Upper lobe of left lung (tissue), 6 donors: Measurements from ENCODE around the gene UBD. TPM values are rescaled to one million over a fixed set of nuclear protein-coding genes. Genes with fewer than 3 reads are reported as not detected.

ENCODE experiments used
- ATAC-seq, 2 donors: fragments of 200-7000 bp; cut with Tn5 transposase; one replicate each; pipeline ENCODE4 v1.9.1; 2022; ENCODE audit warnings: mild to moderate bottlenecking in 2 of 2, moderate library complexity in 2 of 2; ENCODE audit not compliant: low FRiP score in 2 of 2
- DNase-seq, 2 donors: peaks; one replicate each; pipeline ENCODE4 v3.0.0-alpha.2; 2019 to 2020
- H3K27ac ChIP-seq, 4 donors: fragments of 200-600 bp; sonication (generic); one replicate each; pipeline ENCODE4 v1.5.1; 2016 to 2019
- H3K27me3 ChIP-seq, 4 donors: fragments of 200-600 bp; sonication (generic); one replicate each; pipeline ENCODE4 v1.5.1; 2017 to 2019
- H3K36me3 ChIP-seq, 4 donors: fragments of 200-600 bp; sonication (generic); one replicate each; pipeline ENCODE4 v1.5.1; 2016 to 2019
- H3K4me1 ChIP-seq, 4 donors: fragments of 200-600 bp; sonication (generic); one replicate each; pipeline ENCODE4 v1.5.1; 2018 to 2019
- H3K4me3 ChIP-seq, 4 donors: fragments of 200-600 bp; sonication (generic); one replicate each; pipeline ENCODE4 v1.5.1; 2017 to 2019; ENCODE audit warnings: mild to moderate bottlenecking in 2 of 4, moderate library complexity in 1 of 4
- H3K9me3 ChIP-seq, 4 donors: fragments of 200-600 bp; sonication (generic); one replicate each; pipeline ENCODE4 v1.5.1; 2018 to 2019
- CTCF ChIP-seq, 6 experiments: fragments of 450-650 bp in 4 of 6; fragments of 200-600 bp in 2 of 6; sonication (generic) in 2 of 6; IDR thresholded peaks; one replicate each; pipeline ENCODE4 v1.5.1; 2016 to 2019; ENCODE audit warnings: antibody characterized with exemption in 6 of 6
- EP300 ChIP-seq, 4 donors: sonication (generic); formaldehyde crosslinking; IDR thresholded peaks; one replicate each; pipeline ENCODE4 v1.5.1; 2017; ENCODE audit warnings: antibody characterized with exemption in 4 of 4, control low read depth in 2 of 4
- POLR2A ChIP-seq, 4 donors: fragments of 450-650 bp; IDR thresholded peaks; one replicate each; pipeline ENCODE4 v1.5.1; 2016 to 2017; ENCODE audit warnings: antibody characterized with exemption in 4 of 4, mild to moderate bottlenecking in 2 of 4
- POLR2AphosphoS5 ChIP-seq, 2 donors: sonication (generic); formaldehyde crosslinking; IDR thresholded peaks; one replicate each; pipeline ENCODE4 v1.5.1; 2017; ENCODE audit warnings: antibody characterized with exemption in 2 of 2
- WGBS, 2 donors: methylation state at CpG; one replicate each; pipeline ENCODE4 v1.1.5; 2017 to 2018; 5-methylcytosine and 5-hydroxymethylcytosine counted together
- total RNA-seq, 6 donors: library from RNA; depleted of rRNA in 4 of 6; stranded (reverse); fragments of >200 nt in 4 of 6; gene quantifications; one replicate each; pipeline versions ENCODE4 v1.1.0 to v1.2.1, GENCODE V29; 2016 to 2021
- donor health status: DM: no; HTN: no; CAD: no; lungs with moderate emphysema.
- donor health status: DM: no; HTN: yes; CAD: no; lungs with severe emphysema.

Gene UBD
- total RNA-seq, 6 donors from 2014 or later = 0.76 to 3.6 (median 1.6) TPM; not detected in 2

- DNase-seq (no peak), ATAC-seq (no peak)
- WGBS, 2 donors = 70 to 81% methylated on average over 2 of the region's 2 CpGs
- no peak overlapping the region for H3K27ac ChIP-seq
- no peaks in the 10 kb centered on the region for H3K36me3 ChIP-seq
- no peaks in the 10 kb centered on the region for H3K9me3 ChIP-seq
- H3K4me3 ChIP-seq = no peak overlapping the region
- H3K4me1 ChIP-seq = no peaks in the 10 kb centered on the region
- TF ChIP-seq EP300 (IDR thresholded peaks at IDR 0.05) (no peak), POLR2AphosphoS5 (IDR thresholded peaks at IDR 0.05) (no peak), POLR2A (IDR thresholded peaks at IDR 0.05) (no peak), CTCF (IDR thresholded peaks at IDR 0.05) (no peak)
- no peaks in the 10 kb centered on the region for H3K27me3 ChIP-seq
Observed at GRCh38 chr6:29591677-29592076, 32.1 kb upstream of the UBD start.

DNA sequence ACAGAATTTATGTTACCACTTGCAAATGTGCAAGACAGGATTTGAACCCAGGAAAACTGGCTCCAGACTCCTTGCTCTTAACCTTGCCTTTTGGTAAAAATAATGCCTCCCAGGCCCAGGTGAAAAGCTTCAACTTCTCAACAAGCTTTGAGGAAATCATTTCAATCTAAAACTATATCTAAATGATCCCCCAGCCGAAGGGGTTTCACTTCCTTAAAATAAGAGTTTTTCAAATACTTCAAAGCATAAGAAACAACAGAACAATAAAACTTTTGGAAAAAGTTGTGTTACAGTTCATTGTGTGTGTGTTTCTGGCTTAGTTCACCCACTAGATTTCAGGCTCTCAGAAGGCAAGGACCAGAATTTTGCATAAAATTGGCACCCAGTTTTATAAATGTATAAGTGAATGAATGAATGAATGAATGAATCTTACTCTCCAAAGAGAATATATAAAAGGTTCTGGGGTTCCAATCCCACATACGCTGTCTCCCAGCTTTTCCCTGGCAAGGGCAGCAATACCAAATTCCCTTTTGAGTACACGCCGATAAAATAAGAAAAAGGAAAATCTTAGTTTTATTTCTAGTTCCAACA lies 30.8 kb upstream of the UBD start:
- WGBS, 2 donors = 71 to 86% methylated on average over 4 of the region's 4 CpGs
- TF ChIP-seq CTCF (IDR thresholded peaks at IDR 0.05) = no peak
- no peak for TF ChIP-seq EP300 (IDR thresholded peaks at IDR 0.05)
- TF ChIP-seq POLR2AphosphoS5 (IDR thresholded peaks at IDR 0.05) = no peak
- TF ChIP-seq POLR2A (IDR thresholded peaks at IDR 0.05) = no peak
- ATAC-seq (no peak), DNase-seq (no peak)
- H3K27me3 ChIP-seq = no peaks in the 10 kb centered on the region
- no peak overlapping the region for H3K4me3 ChIP-seq
- H3K9me3 ChIP-seq = no peaks in the 10 kb centered on the region
- no peaks in the 10 kb centered on the region for H3K4me1 ChIP-seq
- no peaks in the 10 kb centered on the region for H3K36me3 ChIP-seq
- H3K27ac ChIP-seq = no peak overlapping the region

DNA sequence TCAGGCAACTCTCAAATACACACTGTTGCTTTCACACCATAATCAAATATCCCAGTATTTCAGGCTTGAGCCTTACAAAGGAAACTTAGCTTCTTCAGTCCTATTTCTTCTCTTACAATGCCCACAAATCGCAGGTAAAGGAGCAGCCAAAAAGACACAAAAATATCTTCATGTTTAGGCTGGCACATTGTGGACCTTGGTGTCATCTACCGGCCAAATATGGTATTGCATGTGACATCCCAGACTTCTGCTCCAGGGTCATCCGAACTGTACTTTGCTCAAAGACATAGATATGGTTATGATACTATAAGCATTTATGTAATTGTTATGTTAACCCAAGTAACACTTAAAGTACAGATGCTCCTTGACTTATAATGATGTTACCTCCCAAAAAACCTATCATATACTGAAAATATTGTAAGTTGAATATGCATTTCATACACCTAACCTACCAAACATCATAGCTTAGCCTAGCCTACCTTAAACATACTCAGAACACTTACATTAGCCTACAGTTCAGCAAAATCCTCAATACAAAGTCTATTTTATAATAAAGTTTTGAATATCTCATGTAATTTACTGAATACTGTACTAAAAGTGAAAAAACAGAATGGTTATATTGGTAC lies 30.0 kb upstream of the UBD start:
- H3K27me3 ChIP-seq = no peaks in the 10 kb centered on the region
- H3K36me3 ChIP-seq = no peaks in the 10 kb centered on the region
- DNase-seq = no peak
- peak; percentile 75 to 98 (median 89) for TF ChIP-seq CTCF (IDR thresholded peaks at IDR 0.05)
- no peak for TF ChIP-seq POLR2A (IDR thresholded peaks at IDR 0.05)
- H3K4me3 ChIP-seq = no peak overlapping the region
- no peaks in the 10 kb centered on the region for H3K9me3 ChIP-seq
- ATAC-seq = peak in 1 of 2 donors; percentile 81
- WGBS, 2 donors = 4 to 6% methylated on average over 3 of the region's 3 CpGs
- H3K4me1 ChIP-seq = no peaks in the 10 kb centered on the region
- no peak overlapping the region for H3K27ac ChIP-seq

DNA sequence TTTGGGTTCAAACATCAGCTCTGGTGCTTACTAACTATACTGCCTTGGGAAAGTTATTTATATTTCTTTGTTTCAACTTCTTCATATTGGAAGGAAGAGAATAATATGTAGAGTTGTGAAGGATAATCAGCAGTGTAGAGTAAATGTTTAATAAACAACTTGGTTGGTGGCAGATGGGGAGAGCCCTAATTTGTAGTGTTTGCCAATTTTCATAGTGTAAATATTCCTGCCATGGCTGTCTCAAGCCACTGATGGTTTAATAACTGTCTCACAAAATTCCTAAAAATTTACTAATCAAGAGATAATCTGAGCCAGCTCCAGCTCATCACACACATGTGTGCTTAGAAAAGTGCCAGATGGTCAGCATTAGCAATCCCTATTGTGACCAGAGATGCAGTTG lies 25.3 kb upstream of the UBD start, which contains the start of gene OR2H2:
TSS of gene OR2H2 (plus strand) at position 301 of the 400 bp plus-strand sequence. CDS start 2,824 bp downstream, outside the sequence.
- Histone ChIP-seq H3K36me3 (no peaks in the 10 kb centered on the region), H3K4me3 (no peak within 1 kb of the TSS), H3K9me3 (no peaks in the 10 kb centered on the region), H3K4me1 (no peaks in the 10 kb centered on the region), H3K27me3 (no peaks in the 10 kb centered on the region), H3K27ac (no peak within 1 kb of the TSS)
- ATAC-seq = no peak
- TF ChIP-seq EP300 (IDR thresholded peaks at IDR 0.05) (no peak), POLR2AphosphoS5 (IDR thresholded peaks at IDR 0.05) (no peak), CTCF (IDR thresholded peaks at IDR 0.05) (no peak), POLR2A (IDR thresholded peaks at IDR 0.05) (no peak)
- DNase-seq = no peak

DNA sequence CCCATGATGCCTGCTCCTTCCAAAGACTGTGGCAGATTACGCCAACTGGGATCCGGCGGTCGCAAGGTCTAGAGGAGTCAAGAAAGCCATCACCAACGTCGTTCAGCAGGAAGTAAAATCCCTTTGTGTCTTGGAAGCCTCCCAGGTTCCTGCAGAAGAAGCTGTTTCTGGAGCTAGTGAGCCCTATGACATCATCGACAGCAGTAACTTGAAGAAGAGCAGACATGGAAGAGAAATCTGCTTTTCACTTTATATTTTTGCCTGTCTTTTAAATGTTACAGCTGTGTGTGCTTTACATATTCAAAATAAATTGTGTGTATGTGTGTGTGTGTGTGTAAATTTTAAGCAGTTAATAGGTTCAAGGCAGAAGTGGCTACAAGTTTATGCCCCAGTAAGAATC lies 18.0 kb upstream of the UBD start:
- Histone ChIP-seq H3K36me3 (no peaks in the 10 kb centered on the region), H3K27me3 (no peaks in the 10 kb centered on the region), H3K4me3 (no peak overlapping the region), H3K4me1 (no peaks in the 10 kb centered on the region), H3K9me3 (no peaks in the 10 kb centered on the region), H3K27ac (no peak overlapping the region)
- ATAC-seq (no peak), DNase-seq (no peak)
- no peak for TF ChIP-seq EP300 (IDR thresholded peaks at IDR 0.05)
- TF ChIP-seq CTCF (IDR thresholded peaks at IDR 0.05) = no peak
- TF ChIP-seq POLR2AphosphoS5 (IDR thresholded peaks at IDR 0.05) = no peak
- no peak for TF ChIP-seq POLR2A (IDR thresholded peaks at IDR 0.05)
- 60 to 66% methylated on average over 7 of the region's 7 CpGs for WGBS, 2 donors
